Activated CD8-positive, alpha-beta memory T cell treated with anti-CD3 and anti-CD28 coated beads for 1 hour (primary cell): Measurements from ENCODE around the gene CRIP1.

Source experiments
- DNase-seq, 2 donors: peaks; one replicate each; pipeline ENCODE4 v3.0.0-alpha.2; 2020; ENCODE audit warnings: low read depth in 1 of 2; ENCODE audit errors: extremely low read depth in 1 of 2

The CRIP1 gene

DNA sequence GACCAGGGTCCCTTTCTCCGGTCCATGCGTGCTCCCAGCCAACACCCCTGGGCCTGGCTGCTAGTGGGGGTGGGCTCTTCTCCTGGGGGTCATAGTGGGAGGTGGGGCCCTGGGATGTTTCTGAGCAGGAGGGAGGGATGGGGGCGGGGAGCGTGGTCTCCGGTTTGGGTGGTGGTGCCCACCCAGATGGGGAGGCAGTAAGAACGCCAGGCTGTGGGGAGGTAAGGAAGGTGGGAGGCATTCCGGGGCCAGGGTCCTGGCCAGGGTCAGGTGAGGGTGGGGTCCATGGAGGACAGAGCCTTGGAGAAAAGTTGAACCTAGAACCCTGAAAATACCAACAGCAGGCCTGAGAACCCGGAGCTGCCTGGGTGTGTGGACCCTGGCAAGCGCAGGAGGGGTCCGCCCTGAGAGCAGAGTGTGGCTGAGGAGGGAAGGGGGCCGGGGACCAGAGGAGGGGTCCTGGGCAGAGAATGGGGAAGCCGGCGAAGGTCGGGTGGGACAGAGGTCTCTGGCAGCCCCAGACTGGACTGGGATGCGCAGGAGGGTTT lies 6.4 kb upstream of the CRIP1 start:
- DNase-seq: no peak

DNA sequence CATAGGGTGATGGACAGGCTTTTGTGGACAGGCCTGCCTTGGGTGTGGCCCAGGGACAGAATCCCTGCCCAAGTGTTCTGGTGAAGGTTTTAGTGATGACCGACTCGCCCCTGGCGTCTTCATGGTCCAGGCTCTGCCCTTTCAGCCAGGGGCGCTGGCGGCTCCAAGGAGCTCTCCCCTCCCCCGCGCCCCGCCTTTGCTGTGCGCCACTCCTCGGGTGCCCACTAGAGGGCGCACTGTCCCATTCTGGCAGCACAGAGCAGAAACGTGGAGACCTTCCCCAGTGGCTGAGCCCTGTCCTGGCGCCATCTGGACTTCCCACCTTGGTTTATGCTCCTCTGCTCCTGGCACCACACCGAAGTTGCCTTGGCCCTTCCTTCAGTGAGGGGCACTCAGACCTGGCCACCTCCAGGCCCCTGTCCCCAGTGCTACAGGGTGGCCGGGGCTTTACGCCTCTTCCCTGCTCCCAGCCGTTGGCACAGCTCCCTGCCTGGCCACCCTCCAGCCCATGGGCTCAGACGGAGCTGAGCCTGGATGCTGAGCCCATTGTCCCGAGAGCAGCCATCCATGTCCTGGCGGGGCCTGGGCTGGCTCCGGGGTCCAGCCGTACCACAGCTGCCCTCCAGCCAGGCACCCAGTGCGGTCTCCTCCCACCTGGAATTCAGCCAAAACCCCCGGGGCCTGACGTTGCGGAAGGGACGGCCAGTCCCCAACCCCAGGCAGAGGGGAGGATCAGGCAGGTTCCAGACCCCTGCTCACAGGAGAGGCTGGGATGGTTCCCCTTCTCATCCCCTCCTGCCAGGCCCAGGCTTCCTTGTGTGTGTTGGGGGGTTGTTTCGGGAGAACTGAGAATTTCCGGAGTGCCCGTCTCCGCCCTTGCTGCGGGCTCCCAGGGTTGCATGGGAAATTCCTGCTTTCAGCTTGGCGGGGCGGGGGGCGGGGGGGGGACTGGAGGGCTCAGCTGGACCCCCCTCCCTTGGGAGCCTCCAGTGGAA lies 5.6 kb upstream of the CRIP1 start:
- DNase-seq: peak in 1 of 2 donors; percentile 87

DNA sequence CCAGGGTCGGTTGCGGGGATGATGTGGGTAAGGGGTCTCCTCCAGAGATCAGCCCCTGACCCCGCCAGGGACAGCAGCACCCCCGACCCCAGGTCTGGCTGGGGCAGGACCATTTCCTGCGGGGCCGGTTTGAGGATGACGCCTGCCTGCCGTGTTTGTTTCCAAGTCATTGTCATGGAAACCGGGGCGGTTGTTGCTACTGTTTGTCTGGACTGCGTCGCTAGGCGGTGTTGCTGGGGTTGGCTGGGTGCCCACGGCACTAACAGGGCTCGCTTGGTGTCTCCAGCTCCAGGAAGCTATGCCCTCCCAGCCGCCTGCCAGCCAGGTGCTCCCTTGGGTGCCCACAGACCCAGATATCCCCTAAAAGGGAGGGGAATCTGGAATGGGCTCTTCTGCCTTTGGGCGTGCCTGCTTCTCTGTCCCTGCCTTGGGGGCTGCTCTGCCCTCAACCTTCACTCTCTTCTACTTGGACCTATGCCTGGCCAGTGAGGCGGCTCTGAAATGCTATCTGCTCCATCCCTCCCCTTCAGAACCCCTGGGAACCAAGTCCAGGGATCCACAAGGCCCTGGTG lies 4.7 kb upstream of the CRIP1 start:
- DNase-seq: peak; percentile 86 to 96

DNA sequence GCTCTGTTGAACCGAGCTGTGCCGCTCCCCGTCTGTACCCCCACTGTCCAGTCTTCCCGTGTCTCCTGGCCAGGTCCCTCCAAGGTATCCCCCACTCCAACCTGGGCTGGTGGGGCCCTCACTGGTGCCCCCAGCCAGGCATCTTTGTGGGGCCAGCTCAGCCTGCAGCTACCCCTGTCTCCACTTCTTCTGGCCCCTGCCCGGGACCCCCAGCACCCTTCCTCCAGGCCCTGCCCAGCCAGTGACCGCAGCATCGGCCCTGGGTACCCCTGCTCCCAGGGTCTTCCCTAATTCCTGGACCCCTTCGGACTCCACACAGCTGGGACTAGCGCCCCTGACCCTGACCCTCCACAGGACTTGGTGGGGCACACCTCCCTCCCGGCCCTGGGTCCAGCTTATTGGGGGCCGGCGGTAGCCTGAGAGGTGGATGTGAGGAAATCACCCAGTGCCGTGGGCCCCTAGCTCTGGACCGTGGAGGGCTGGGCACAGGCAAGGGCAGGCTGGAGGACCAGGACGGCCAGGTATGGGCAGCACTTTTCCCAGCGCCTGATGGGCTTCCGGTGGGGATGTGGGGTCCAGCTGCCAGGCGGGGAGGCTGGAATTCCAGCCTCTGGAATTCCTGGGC lies 4.1 kb upstream of the CRIP1 start:
- DNase-seq: no peak

DNA sequence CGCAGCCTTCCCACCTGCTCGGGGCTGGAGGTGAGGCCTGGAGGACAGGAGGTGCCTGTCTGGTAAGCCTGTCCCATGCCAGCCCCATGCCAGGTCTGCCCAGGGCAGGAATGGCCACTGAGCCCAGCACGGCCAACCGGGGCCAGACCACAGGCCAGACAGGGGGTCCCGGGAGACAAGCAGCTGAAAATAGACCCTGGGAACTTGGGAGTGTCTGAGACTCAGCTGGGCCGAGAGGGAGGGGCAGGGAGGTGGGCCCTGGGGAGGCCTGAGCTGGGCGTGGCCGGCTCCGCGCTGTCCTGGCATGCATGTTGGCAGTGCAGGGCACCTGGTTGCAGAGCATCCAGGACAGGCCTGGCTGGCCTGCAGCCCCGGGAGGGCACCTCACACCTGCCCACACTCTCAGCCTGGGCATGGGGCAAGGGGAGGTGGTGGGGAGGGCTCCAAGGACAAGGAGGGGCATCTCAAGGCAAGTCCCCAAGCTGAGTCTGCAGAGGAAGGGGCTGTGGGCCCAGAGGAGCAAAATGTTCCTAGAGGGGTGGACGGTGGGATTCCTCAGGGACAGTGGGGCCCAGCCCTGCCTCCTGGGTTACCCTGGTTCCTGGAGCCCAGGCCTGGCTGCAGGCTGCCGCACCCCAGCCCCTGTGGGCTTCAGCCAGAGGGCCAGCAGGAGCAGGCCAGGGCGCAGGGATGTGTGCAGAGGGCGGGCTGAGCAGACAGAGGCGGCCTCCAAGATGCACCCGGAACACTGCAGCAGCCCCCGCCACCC lies 3.2 kb upstream of the CRIP1 start:
- DNase-seq: no peak

DNA sequence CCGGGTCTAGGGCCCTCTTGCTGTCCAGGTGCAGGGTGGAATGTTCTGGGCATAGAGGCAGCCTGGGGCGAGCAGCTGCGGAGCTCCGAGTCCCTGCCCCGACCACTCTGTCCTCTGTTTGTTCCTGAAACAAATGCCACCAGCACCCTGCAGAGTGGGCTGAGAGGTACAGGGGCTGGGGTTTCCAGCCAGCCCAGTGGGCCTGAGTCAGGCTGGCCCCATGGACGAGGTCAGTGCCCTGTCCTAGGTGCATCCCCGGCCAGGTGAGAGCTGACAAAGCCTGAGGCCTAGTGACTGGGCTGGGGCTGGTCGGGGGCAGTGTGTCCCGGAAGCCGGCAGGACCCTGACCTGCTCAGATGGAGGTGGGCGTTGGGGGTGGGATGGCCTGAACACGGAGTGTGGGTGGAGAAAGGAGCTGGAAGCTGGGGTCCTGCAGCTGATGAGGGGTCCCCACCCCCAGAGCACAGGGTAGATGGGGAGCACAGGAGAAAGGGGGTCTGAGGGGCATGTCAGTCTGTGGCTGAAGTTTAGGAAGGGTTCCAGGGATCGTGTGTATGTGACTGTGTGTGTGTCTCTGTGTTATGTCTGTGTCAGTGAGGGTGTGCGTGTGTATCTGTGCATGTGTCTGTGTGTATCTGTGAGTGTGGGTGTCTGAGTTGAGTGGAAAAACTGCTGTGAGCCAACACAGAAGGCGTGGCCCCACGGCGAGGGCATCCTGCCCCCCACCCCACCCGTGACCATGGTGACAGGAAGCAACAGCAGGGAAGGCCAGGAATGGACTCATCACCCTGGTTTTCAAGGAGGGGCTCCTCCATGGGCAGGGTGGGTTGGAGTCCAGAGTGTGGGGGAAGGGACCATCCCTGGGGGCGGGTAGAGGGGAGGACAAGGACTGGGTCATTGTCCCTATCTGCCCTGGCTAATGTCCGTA lies 2.4 kb upstream of the CRIP1 start:
- no peak for DNase-seq

DNA sequence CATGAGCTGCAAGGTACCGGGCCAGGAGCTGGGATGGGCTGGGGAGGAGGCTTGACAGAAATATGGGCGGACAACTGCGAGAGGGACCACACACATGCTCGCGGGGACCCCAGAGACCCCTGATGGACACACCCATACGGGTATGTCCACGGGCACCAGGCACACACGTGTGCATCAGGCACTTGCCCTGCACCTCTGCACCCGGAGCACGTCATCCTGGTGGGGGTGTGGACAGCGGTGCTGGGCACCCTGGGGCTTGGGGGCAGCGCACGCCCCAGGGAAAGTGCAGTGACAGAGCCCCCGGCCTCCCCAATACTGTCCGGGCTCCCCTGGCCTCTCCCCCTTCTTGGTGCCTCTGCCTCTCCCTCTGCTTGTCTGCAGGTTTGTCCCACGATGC lies 1.7 kb upstream of the CRIP1 start:
- no peak for DNase-seq

DNA sequence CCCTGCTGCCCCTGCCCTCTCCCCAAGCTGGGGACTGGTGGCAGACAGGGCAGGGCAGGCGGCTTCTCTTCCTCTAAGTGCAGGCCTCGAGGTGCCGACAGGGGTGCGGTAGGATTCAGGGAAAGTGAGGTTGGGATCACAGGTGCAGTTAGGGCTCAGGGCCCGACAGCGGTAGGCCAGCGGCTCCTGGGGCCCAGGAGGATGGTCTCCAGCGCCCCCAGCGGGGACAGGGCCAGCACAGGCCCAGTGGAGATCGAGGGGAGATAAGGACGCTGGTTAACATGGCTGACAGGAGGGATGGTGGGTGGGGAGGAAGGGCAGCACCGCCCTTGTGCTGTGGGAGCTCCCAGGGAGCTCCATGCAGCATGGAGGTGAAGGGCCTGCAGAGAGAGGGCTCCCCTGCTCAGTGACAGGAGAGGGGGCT lies 935 bp upstream of the CRIP1 start:
- no peak for DNase-seq

DNA sequence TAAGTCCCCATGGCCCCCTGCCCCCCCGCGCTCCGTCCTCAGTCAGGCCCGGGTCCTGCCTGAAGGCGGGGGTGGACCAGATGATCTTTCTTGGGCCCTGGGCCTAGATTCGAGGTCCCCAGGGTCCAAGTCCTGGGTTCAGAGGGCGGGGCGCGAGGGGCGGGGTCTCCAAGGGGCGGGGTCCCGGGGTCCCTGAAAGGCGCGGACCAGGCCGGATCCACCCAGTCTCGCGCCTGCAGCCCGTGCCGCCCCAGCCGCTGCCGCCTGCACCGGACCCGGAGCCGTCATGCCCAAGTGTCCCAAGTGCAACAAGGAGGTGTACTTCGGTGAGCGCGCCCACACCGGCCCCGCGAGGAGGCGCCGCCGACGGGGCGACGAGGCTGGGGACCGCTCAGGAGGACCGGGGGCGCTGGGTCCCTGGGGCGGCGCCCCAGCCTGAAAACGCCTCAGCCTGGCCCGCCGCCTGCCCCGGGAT lies 325 bp downstream of the CRIP1 start:
- DNase-seq: no peak

DNA sequence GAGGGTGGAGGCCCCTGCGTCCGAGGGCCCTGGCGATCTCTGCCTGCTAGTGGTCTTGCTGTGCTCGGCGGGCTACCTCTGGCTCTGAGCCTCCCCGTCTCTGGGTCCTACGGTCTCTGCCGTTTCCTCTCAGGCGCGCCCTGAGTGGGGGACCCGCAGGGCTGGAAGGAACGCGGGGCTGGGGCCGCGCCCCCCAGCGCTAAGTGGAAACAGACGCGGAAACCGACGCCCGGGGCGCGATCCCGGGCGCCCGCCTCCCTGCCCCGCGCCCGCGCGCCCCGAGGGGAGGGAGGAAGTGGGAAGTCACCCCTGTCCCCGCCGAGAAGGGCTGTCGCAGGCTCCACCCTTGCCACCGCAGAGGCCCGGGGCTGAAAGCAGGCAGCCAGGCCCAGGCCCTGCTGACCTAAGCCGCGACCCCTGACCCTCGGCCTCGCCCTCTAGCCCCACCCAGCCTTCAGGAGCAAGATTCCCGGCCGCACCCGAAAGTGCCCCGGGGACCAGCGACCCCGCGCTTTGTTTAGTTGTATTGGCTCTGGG lies 831 bp downstream of the CRIP1 start:
- DNase-seq: peak in 1 of 2 donors; percentile 65

DNA sequence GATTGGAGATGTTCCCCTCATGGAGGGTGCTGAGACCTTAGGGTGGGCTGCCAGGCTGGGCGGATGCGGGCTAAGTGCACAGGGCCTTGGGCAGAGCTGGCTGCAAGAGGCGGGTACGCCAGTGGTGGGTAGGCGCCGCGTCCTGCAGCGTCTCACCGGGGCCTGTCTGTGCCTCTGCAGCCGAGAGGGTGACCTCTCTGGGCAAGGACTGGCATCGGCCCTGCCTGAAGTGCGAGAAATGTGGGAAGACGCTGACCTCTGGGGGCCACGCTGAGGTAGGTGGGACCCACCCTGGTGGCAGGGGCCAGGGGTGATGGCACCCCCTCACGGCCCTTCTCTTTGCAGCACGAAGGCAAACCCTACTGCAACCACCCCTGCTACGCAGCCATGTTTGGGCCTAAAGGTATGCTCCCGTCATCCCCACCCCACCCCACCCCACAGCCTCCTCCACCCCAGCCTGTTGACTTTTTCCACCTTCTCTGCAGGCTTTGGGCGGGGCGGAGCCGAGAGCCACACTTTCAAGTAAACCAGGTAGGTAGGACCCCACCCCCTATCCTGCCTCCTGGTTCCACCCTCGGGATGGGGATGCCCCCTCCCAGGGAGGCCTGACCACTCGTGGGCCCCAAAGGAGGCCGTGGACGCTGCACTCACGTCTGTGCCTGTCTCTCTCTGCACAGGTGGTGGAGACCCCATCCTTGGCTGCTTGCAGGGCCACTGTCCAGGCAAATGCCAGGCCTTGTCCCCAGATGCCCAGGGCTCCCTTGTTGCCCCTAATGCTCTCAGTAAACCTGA lies 1.5 kb downstream of the CRIP1 start:
- DNase-seq: no peak

DNA sequence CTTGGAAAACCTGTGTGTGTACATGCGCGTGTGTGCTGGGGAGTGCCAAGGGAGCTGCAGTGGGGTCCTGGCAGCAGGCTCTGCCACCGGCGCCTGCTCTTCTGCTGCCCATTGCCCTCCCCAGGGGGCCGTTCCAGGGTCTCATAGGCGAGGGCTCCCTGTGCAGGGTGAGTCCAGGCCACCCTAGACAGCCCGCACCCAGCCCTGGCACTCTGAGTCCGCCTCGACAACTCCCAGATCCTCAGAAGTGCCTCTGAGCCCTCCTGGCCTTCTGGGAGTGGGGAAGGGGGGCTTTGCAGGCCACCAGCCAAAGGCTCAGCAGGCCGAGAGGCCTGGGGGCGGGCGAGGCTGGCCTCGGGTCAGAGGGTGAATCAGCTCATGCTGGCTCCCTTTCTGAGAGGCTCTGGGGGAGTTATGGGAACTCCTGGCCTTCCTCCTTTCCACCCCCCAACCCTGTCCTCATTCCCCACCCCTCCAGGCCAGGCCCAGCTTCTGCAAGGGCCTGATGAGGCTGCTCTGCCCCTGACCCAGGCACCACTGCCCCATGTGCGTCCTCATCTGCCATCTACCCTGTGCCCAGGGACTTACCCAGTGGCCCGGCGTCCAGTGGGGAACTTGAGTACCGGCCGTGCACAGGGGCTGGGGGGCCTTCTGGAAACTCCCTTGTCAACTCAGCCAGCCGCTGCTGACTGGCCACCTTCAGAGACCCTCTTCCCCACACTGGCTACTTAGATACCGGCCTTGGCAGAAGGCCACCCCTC lies 2.3 kb downstream of the CRIP1 start:
- DNase-seq: no peak

DNA sequence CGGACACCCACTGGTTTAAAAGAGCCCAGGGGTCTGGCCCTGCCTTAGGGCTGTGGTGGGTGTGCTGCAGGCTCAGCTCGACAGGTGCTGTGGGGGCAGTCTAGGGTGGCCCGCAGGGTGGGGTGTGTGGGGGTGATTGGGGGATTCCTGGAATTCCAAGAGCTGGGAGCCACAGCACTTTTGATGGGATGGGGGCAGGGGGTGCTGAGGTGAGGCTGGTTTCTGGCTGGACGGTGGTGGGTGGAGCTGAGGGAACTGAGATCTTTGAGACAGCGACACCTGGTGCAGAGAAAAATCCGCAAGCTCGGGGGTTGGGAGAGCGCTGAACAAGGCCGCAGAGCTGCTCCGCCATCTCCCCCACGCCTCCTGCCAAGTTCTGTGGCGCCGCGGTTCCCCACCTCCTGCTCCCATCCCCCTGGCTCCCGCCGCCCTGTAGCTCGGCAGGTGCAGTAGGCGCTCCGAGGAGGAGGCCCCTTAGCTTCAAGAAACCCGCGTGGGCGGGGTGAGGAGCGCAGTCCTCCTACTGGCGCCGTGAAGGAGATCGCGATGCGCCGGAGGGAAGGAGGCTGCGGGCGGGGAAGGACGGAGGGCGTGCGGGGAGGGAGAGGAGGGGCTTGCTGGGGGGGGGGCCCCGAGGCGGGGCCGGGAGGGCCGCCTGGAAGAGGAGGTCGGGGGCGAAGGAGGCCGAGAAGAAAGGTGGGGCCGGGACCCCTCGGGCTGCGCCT lies 3.0 kb downstream of the CRIP1 start:
- peak; percentile 77 to 92 for DNase-seq

DNA sequence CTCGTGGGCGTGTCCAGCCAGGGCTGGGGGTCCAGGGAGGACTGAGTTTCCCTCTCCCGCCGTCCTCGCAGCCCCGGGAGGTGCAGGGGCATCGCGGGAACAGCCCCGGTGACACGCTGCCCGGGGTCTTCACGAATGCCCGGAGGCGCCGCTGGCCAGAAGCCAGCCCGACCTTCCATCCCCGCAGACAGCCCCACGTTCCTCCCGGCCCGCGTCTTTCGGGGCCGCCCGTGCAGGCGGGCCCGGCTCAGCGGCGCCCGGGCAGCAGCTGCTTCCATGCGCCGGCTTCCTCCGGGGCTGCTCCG lies 3.5 kb downstream of the CRIP1 start:
- DNase-seq: no peak

DNA sequence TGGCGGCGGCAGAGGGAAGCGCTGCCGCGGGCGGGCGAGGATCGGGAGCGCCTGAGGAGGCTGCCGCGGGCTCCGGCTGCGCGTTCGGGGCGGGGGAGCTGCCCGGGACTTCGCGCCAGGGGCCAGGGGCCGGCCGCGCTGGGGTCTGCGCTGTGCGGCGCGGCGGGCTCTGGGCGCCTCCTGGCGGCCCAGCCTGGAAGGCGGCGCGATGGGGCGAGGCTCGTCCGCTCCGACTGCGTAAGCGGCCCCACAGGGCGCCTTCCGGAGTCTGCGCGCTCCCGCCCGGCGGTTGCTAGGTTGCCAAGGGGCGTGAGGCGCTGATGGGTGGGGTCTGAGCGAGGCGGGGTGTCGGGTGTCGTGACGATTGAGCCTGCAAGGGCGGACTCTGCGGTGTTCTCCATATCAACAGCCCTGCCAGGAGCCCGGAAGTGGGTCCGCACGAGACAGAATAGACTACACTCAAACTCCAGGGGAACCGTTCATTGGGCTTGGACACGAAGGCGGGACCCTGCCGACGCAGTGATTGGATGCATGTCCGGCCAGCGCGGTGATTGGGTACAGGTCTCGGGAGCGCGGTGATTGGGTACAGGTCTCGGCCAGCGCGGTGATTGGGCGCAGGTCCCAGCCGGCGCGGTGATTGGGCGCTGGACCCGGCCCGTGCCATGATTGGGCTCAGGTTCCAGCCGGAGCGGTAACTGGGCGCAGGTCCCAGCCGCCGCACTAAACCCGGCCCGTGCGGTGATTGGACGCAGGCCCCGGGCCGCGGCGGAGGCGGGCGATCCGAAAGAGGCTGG lies 4.1 kb downstream of the CRIP1 start, which contains the start of gene TEDC1:
Gene TEDC1 (plus strand): TSS at position 675 of the 794 bp plus-strand sequence. CDS start 130 bp downstream, outside the sequence.
- DNase-seq: peak; percentile 96 to 98

DNA sequence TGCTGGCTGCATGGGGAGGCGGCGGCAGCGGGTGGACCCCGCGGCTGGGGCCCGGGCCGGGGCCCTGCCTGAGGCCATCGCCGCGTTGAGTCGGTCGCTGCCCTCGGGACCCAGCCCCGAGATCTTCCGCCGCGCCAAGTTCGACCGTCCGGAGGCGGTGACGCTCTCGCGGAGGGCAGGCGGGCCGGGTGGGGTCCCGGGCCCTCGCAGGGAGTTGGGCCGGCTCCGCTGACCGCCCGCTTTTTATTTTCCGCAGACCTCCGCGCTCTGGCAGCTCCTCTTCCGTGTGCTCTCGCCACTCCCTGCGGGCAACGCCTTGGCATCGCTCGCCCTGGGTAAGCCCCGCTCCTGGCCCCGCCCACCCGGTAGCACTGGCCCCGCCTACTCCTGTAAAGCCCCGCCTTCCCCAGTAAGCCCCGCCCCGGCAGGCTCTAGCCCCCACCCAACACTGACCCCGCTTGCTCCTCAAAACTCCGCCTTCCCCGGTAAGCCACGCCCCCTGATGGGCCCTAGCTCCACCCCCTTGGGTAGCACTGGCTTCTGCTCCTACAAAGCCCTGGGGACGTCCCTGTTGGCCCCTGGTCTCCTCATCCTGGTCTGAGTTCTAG lies 4.8 kb downstream of the CRIP1 start:
- peak in 1 of 2 donors; percentile 77 for DNase-seq
